Activated T-cell treated with anti-CD3 and anti-CD28 coated beads, Interleukin-2, amount 50 U/mL, for 4 hours (primary cell): ENCODE data around the gene UCK2. TPM values are rescaled to one million over a fixed set of nuclear protein-coding genes. Genes with fewer than 3 reads are reported as not detected.

Experiments
- ATAC-seq, 2 donors: fragments of 200-7000 bp; cut with Tn5 transposase; one replicate each; pipeline ENCODE4 v1.10.0; 2021
- DNase-seq: peaks from one replicate; pipeline ENCODE4 v3.0.0-alpha.2; 2020
- H3K27me3 Mint-ChIP-seq: one replicate; pipeline ENCODE4 v1.8.0; 2021; ENCODE audit warnings: low read depth, mixed read lengths
- H3K36me3 Mint-ChIP-seq: one replicate; pipeline ENCODE4 v1.8.0; 2022; ENCODE audit warnings: mixed read lengths; ENCODE audit not compliant: insufficient read depth
- H3K4me1 Mint-ChIP-seq: one replicate; pipeline ENCODE4 v1.8.0; 2021; ENCODE audit warnings: low read depth, mixed read lengths
- H3K4me3 Mint-ChIP-seq: one replicate; pipeline ENCODE4 v1.8.0; 2021; ENCODE audit warnings: mild to moderate bottlenecking, moderate library complexity, mixed read lengths
- H3K9me3 Mint-ChIP-seq: one replicate; pipeline ENCODE4 v1.8.0; 2021; ENCODE audit warnings: mixed read lengths
- total RNA-seq, 3 donors: library from RNA; stranded (reverse); gene quantifications; one replicate each; pipeline ENCODE4 v1.2.1, GENCODE V29; 2021

UCK2 gene
- total RNA-seq, 3 donors from 2014 or later, result 106 to 128 (median 122) TPM

GRCh38 chr1:165826565-165827267 is 698 bp upstream of the UCK2 start:
- no peaks in the 10 kb centered on the region for H3K9me3 Mint-ChIP-seq
- peaks cover 17% of the 10 kb centered on the region for H3K4me1 Mint-ChIP-seq
- DNase-seq (no peak), ATAC-seq (no peak)
- no peaks in the 10 kb centered on the region for H3K36me3 Mint-ChIP-seq
- peaks cover 2% of the 10 kb centered on the region for H3K27me3 Mint-ChIP-seq
- H3K4me3 Mint-ChIP-seq, result peak overlapping the region; percentile 83

- Mint-ChIP-seq H3K4me3 (peak overlapping the region; percentile 94), H3K27me3 (peaks cover 2% of the 10 kb centered on the region), H3K36me3 (no peaks in the 10 kb centered on the region), H3K9me3 (no peaks in the 10 kb centered on the region), H3K4me1 (peaks cover 20% of the 10 kb centered on the region)
- peak; percentile 41 for DNase-seq
- ATAC-seq, result peak; percentile 53 to 67
Measured at GRCh38 chr1:165828103-165828668, 772 bp downstream of the UCK2 start.

GRCh38 chr1:165828669-165829329 is 1.4 kb downstream of the UCK2 start:
- ATAC-seq, result peak in 1 of 2 donors; percentile 4
- no peak for DNase-seq
- Mint-ChIP-seq H3K4me3 (peak overlapping the region; percentile 94), H3K27me3 (no peaks in the 10 kb centered on the region), H3K9me3 (no peaks in the 10 kb centered on the region), H3K36me3 (no peaks in the 10 kb centered on the region), H3K4me1 (peaks cover 23% of the 10 kb centered on the region)

- peak overlapping the region; percentile 94 for H3K4me3 Mint-ChIP-seq
- no peaks in the 10 kb centered on the region for H3K9me3 Mint-ChIP-seq
- H3K4me1 Mint-ChIP-seq, result peaks cover 23% of the 10 kb centered on the region
- no peak for ATAC-seq
- no peaks in the 10 kb centered on the region for H3K27me3 Mint-ChIP-seq
- no peaks in the 10 kb centered on the region for H3K36me3 Mint-ChIP-seq
- DNase-seq, result no peak
Measured at GRCh38 chr1:165829888-165830287, 2.5 kb downstream of the UCK2 start.

- Mint-ChIP-seq H3K4me3 (no peak overlapping the region), H3K4me1 (peaks cover 23% of the 10 kb centered on the region), H3K36me3 (no peaks in the 10 kb centered on the region), H3K27me3 (no peaks in the 10 kb centered on the region), H3K9me3 (no peaks in the 10 kb centered on the region)
- ATAC-seq (no peak), DNase-seq (no peak)
Measured at GRCh38 chr1:165831146-165831545, 3.7 kb downstream of the UCK2 start.

- DNase-seq (no peak), ATAC-seq (no peak)
- Mint-ChIP-seq H3K36me3 (peaks cover 3% of the 10 kb centered on the region), H3K4me1 (peaks cover 15% of the 10 kb centered on the region), H3K27me3 (no peaks in the 10 kb centered on the region), H3K4me3 (no peak overlapping the region), H3K9me3 (no peaks in the 10 kb centered on the region)
Measured at GRCh38 chr1:165832902-165833301, 5.5 kb downstream of the UCK2 start.

GRCh38 chr1:165833358-165833757 is 5.9 kb downstream of the UCK2 start:
- no peaks in the 10 kb centered on the region for H3K9me3 Mint-ChIP-seq

GRCh38 chr1:165834229-165834628 is 6.8 kb downstream of the UCK2 start:
- Mint-ChIP-seq H3K4me1 (peaks cover 12% of the 10 kb centered on the region), H3K27me3 (no peaks in the 10 kb centered on the region), H3K36me3 (peaks cover 6% of the 10 kb centered on the region), H3K9me3 (no peaks in the 10 kb centered on the region), H3K4me3 (no peak overlapping the region)
- ATAC-seq (no peak), DNase-seq (no peak)

More at GRCh38 chr1:165833358-165833757, 5.9 kb downstream of the UCK2 start:
- DNase-seq (no peak), ATAC-seq (no peak)
- Mint-ChIP-seq H3K4me3 (no peak overlapping the region), H3K36me3 (peaks cover 6% of the 10 kb centered on the region), H3K4me1 (peaks cover 18% of the 10 kb centered on the region), H3K27me3 (no peaks in the 10 kb centered on the region)

- Mint-ChIP-seq H3K27me3 (no peaks in the 10 kb centered on the region), H3K4me1 (peaks cover 9% of the 10 kb centered on the region), H3K4me3 (no peak overlapping the region), H3K36me3 (peaks cover 6% of the 10 kb centered on the region), H3K9me3 (no peaks in the 10 kb centered on the region)
- DNase-seq, result no peak
- no peak for ATAC-seq
Measured at GRCh38 chr1:165834881-165835280, 7.5 kb downstream of the UCK2 start.

- ATAC-seq, result no peak
- no peaks in the 10 kb centered on the region for H3K27me3 Mint-ChIP-seq
- H3K9me3 Mint-ChIP-seq, result no peaks in the 10 kb centered on the region
- H3K36me3 Mint-ChIP-seq, result peaks cover 6% of the 10 kb centered on the region
- peaks cover 15% of the 10 kb centered on the region for H3K4me1 Mint-ChIP-seq
- no peak overlapping the region for H3K4me3 Mint-ChIP-seq
- no peak for DNase-seq
Measured at GRCh38 chr1:165836664-165837482, 9.5 kb downstream of the UCK2 start.

- Mint-ChIP-seq H3K4me3 (no peak overlapping the region), H3K4me1 (peaks cover 21% of the 10 kb centered on the region), H3K9me3 (no peaks in the 10 kb centered on the region), H3K27me3 (no peaks in the 10 kb centered on the region), H3K36me3 (peaks cover 6% of the 10 kb centered on the region)
- DNase-seq, result no peak
- ATAC-seq, result no peak
Measured at GRCh38 chr1:165837838-165838364, 10.5 kb downstream of the UCK2 start.

- peaks cover 6% of the 10 kb centered on the region for H3K36me3 Mint-ChIP-seq
- no peak overlapping the region for H3K4me3 Mint-ChIP-seq
- ATAC-seq (no peak), DNase-seq (no peak)
- H3K4me1 Mint-ChIP-seq, result peaks cover 28% of the 10 kb centered on the region
- no peaks in the 10 kb centered on the region for H3K9me3 Mint-ChIP-seq
- no peaks in the 10 kb centered on the region for H3K27me3 Mint-ChIP-seq
Measured at GRCh38 chr1:165840423-165840822, 13.0 kb downstream of the UCK2 start.

GRCh38 chr1:165841582-165842017 is 14.2 kb downstream of the UCK2 start:
- Mint-ChIP-seq H3K27me3 (no peaks in the 10 kb centered on the region), H3K36me3 (peaks cover 6% of the 10 kb centered on the region), H3K9me3 (no peaks in the 10 kb centered on the region), H3K4me1 (peaks cover 30% of the 10 kb centered on the region), H3K4me3 (no peak overlapping the region)
- no peak for DNase-seq
- peak; percentile 38 to 46 for ATAC-seq
